Gastroesophageal sphincter (tissue), 3 donors: ENCODE results near the gene LSM14A.

Experiments
- CTCF ChIP-seq, 4 experiments: fragments of 200-600 bp in 2 of 4; fragments of 450-650 bp in 2 of 4; sonication (generic) in 1 of 4; IDR thresholded peaks; one replicate each; pipeline ENCODE4 v1.5.1; 2017 to 2019; ENCODE audit warnings: antibody characterized with exemption in 4 of 4, mild to moderate bottlenecking in 2 of 4, moderate library complexity in 2 of 4
- POLR2A ChIP-seq, 2 donors: fragments of 450-650 bp; IDR thresholded peaks; one replicate each; pipeline ENCODE4 v1.6.1; 2017; ENCODE audit warnings: antibody characterized with exemption in 2 of 2, mild to moderate bottlenecking in 2 of 2, moderate library complexity in 1 of 2
- POLR2AphosphoS5 ChIP-seq: sonication (generic); formaldehyde crosslinking; IDR thresholded peaks from one replicate; pipeline ENCODE4 v1.6.1; 2017; ENCODE audit warnings: antibody characterized with exemption

- TF ChIP-seq CTCF (IDR thresholded peaks at IDR 0.05) (no peak), POLR2AphosphoS5 (no peak), POLR2A (IDR thresholded peaks at IDR 0.05) (no peak)
These were observed 29.9 kb upstream of the LSM14A start for GRCh38 chr19:34142440-34142839.
